ENCODE data around the gene CDKAL1.
"Not testable (repeated sequence)": the region's sequence is repeated elsewhere in the genome, so short reads cannot be mapped to it uniquely, and the experiment has no call there.

Gene CDKAL1

DNA sequence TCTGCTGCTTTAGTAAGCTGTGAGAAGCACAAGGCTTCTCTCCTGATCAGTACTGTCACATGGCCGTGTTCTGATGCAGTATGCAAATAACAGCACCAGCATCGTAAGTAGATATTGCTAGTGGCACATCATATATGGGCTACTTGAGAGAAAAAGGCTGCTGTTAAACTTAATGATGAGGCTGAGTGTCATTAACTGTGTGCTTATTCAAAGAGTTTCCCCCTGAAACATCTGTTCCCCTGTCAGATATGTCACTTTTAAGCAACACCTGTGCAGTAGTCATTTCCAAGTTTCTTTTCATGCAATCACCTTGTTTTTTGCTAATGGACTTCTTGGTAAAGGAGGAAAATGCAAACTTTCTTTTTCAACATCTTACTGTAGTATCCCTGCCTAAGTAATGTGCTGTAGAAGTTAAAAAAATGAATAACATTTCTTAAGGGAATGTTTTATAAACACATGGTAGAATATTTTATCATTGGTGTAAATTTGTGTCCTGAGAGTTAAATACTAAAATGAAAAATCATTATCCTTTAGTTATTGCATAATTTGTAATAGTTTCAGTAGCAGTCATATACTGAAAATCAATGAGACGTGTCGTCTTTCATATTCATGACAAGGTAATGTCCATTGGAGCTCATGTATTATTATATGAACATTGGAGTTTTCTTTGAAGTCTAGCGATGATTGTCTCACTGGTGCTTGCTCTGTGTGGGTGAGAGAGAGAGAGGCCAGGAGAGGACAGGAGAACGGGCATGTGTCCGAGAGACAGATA is 366.3 kb downstream of the CDKAL1 start:
- DNase-seq = no peak

DNA sequence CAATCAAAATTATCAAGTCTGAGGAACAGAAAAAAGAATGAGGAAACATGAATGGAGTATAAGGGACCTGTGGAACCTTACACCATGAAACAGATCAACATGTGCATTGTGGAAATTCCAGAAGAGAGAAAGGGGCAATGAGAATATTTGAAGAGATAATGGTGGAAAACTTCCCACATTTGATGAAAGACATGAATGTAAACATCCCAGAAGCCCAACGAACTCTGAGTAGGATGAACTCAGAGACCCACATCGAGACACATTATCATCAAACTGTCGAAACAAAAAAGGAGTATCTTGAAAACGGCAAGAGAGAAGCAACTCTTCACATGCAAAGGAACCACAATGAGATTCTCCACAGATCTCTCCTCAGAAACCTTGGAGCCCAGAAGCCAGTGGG is 371.1 kb downstream of the CDKAL1 start:
- no peak for DNase-seq

DNA sequence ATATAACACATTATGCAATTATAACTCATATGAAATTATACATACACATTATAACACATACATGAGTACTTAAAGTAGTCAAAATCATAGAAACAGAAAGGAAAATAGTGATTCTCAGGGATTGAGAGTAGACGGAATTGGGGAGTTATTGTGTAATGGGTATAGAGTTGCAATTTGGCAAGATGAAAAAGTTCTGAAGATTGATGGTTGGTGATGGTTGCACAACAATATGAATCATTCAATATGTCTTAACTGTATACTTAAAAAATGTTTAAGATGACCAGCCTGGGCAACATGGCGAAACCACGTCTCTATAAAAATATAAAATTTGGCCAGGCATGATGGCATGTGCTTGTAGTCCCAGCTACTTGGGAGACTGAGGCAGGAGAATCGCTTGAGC is 372.7 kb downstream of the CDKAL1 start:
- no peak for DNase-seq

DNA sequence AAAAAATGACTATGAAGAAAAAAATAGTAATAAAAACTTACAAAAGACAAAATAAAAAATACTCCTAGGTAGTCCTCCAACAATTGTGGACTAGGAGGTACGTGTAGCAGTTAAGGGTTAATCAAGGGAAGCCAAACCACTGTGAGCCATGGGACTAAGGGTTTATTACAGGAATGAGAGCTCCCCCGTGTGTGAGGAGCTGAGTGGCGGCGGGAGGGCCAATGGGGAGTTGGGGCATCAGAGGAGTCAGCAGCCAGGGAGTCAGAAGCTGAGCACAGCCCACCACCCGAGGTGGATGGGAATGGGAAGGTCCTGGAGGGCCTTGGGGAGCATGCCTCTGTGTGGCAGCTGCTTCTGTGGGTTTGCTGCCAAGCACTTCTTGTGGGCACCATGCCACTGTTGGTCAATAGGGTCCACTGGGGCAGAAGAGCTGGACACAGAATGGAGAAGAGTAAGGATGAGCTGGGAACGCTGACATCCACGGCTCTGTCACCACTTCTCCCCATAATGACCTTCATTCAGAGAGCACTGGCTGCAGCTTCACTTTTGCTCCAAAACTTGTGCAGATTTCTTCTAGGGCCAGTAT is 373.3 kb downstream of the CDKAL1 start:
- DNase-seq = no peak

DNA sequence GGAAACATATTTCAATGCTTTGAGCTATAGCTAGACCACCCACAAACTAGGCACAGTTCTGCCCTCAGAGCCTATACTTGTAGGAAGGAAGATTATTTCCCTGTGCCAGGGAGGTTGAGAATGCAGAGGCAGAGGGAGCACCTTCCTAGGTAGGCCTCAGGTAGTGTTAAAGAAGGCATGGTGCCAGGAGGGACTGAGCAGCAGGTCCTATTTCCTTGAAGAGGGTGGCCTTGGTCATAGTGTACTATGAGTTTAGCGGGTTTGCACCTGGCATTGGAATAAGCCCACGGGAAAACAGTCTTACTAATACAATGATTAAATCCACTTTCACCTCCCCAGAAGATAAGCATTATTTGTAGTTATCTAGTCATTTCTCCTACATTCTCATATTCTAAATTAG is 375.4 kb downstream of the CDKAL1 start:
- no peak for DNase-seq

DNA sequence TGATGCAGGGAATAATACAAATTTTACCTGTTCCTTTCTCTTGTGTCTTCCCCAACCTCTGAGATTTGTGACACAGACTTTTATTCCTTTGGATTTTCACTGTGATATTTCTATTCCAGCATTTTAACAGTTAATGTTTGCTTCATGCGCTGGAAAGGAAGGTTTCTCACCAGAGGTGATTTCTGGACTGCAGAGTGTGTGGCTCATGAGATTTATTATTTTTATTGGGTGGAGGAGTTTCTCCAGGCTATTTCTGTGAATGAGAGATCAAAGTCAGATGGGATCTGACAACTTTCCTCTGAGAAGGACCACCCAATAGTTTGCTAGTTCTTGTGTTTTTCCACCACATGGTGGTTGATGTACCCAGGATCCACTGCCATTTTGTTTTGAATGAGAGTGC is 377.5 kb downstream of the CDKAL1 start:
- no peak for DNase-seq

DNA sequence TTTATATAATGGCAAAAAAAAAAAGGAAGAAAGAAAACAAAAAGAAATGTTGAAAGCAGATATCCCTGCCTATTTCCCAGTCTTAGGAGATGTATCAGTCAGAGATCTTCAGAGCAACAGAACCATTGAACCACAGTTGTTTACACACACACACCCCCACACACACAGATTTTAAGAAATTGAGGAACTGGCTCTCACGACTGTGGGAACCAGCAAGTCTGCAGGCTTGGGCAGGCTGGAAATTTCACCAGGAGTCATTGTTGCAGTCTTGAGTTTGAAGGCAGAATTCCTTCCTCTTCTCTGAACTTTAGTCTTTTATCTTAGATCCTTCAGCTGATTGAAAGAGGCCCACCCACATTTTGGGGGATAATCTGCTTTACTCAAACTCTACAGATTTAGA is 380.9 kb downstream of the CDKAL1 start:
- no peak for DNase-seq

DNA sequence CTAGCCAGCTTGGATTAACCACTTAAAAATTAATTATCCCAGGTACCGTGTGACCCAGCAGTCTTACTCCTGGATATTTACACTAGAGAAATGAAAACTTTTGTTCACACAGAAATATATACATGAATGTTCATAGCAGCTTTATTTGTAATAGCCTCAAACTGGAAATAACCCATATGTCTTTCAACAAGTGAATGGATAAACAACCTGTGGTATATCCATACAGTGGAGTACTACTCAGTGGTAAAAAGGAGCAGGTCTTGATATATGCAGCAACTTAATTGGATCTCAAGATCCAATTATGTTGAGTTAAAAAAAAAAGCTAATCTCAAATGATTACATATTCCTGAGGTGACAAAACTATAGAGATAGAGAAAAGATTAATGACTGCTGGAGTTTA is 381.4 kb downstream of the CDKAL1 start:
- DNase-seq = no peak

DNA sequence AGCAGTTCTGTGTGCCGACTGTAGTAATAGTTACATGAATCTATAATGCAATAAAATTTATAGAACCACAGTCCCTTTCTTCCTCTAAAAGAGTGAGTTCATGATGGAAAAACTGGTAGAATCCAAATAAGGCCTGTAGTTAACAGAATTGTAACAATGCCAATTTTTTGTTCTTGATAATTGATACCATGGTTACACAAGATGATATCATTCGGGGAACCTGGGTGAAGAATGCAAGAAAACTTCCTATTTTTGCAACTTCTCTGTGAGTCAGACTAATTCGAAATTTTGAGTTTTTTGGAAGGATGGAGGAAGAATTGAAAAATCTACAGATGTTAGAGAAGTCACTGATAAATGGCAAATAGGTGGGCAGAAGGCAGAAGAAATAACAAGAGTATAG is 381.8 kb downstream of the CDKAL1 start:
- no peak for DNase-seq

DNA sequence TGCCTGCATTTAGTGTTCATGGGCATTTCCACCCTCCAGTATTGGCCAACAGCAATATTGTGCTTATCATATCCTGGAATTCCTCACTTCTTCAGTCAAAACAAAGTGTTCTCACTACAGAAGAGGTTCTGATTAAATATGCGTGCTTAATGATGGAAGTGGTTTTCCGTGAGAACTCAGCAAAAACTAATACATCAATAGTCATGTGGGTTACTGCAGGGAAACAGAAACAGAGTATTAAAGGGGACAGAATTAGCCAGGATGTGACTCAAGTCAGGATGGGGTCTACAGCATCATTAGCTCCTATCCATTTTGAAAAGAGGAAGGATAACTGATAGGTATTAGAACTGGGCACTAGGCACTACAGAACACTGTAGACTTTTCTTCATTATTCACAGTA is 384.6 kb downstream of the CDKAL1 start:
- DNase-seq = no peak

DNA sequence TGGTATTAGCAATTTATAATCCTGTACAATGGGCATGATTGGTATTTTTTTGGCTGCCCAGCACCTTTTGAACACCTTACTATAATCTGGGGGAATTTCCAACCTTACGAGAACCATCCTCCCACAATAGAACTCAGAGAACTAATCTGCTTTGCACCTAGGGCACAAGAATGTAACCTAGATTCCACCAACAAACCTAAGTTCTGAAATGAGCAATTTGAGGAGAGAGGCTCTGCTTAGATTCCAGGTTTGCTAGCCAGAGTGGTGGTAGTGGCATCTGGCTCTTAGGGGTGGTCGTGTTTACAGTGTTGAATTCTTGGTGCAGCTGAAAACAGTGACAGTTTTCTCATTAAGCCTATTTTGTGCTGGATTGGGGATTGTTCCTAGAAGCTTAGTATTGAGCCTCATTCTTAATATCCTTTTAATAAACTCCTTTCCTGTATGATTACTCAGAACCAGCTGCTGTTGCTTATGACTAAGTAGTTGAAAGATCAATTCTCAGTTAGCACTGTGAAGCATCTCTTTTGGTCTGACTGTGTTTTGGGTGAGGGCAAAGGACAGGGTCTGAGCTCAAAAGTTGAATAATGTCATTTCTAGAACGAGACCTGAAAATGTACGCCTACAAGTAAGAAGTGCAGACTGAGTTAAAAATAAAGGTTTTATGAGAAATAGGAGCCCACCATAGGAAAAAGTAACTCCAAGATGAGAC is 385.6 kb downstream of the CDKAL1 start:
- DNase-seq = no peak

DNA sequence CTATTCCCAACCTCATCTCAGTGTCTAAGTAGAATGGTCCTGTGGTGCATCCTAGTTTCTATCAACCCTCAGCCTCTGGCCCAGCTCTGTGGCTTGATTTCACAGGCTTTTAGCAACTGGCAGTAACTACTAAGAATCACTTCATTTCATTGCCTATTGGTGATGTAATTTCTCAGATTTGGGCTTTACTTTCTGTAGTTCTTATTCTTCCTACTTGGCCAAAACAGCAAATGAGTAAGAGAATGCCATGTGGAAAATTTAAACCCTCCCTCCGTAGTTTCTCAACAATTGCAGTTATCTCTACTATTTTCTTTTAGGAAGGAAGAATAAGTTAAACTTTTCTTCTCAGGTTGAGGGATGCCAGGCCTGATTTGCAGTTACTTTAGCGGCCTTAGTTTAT is 387.3 kb downstream of the CDKAL1 start:
- DNase-seq = no peak

DNA sequence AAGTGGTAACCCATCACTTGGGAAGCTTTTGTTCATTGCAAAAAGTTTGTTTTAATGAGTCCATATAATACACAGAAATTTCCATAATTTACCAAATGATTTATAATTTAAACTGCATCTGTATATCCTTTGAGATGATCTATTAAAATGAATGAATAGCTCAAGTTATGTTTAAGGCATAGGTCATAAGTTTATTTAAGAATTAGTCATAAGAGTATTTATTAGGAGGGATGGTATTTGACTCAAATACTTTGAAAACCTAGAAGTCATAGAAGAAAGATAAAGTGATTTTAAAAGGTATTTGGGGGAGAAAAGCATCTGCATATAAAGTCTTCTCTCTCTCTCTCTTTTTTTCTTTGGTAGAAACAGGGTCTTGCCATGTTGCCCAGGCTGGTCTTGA is 388.5 kb downstream of the CDKAL1 start:
- no peak for DNase-seq

DNA sequence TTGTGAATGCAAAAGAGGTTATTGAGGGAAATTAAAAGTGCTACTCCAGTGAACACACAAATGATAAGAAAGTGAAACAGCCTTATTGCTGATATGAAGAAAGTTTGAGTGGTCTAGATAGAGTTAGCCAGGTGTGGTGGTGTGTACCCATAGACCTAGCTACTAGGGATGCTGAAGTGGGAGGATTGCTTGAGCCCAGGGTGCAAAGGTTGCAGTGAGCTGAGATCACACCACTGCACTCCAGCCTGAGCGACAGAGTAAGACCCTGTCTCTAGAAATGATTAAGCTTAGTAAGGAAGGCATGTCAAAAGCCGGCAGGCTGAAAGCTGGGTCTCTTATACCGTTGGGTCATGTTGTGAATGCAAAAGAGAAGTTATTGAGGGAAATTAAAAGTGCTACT is 389.8 kb downstream of the CDKAL1 start:
- DNase-seq = not testable (repeated sequence)

DNA sequence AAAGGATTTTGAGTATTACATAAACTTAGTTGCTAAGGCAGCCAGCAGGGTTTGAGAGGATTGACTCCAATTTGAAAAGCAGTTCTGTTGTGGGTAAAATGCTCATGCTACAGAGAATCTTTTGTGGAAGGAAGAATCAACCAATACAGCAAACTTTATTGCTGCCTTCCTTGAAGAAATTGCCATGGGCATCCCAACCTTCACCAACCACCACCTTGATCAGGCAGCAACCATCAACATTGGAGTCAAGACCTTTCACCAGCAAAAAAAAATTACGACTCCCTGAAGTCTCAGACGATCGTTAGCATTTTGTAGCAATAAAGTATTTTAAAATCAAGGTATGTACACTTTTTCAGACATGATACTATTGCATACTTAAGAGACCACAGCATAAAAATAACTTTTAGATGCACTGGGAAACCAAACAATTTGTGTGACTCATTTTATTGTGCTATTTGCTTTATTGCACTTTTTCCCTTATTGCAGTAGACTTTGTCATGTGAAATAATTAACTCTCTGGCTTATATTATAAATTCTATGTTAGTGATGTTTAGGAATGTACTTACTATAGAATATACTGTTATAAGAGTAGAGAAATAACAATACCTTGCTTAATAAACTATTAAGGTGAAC is 390.8 kb downstream of the CDKAL1 start:
- DNase-seq = no peak

DNA sequence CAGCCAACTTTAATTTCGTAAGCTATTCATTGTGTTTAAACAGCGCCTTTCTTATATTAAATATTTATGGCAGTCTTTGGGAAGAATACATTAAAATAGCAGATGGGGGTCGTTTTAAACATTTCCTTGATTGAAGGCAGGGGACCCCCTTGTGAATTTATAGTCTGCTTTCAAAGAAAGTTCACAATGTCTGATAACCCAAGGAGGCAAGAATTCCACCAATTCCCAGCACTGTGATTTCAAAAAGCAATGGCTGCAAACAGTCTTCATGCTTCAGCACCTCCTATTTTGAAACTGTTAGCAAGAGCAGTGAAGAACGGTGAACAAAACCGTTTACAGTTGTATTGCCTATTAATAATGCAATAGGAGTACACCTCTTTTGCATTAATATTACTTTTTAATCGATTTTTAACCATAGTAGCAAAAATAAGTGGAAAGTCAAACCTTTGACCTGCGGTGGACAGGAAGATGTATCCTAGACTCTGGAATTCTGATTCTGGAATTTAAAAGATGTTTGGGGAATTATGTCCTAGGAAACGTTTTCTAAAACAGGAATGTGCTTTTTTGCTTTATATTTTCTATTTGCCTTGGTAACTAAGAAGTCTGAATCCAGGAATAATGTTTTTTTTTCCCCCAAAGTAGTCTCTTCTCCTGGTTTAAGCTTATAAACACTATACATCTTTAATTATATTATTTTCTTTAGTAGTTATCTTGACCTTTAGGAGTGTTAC is 393.0 kb downstream of the CDKAL1 start:
- no peak for DNase-seq

DNA sequence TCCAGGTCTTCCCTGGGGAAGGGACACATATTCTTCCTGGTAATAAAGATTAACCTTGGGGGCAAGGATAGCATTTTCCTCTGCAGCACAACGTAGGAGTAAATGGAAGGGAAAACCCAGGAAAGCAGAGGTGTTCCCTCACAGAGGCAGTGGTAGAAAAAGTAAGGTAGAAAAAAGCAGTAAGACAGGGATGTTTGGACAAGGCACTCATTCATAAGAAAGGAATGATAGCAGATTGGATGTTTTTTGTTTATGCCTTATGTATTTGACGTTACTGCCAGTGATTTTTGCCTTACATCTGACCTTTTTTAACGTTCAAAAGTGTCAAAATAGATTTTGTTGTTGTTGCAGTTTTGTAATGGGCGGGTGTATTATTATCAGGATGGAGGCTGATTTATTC is 395.0 kb downstream of the CDKAL1 start:
- no peak for DNase-seq

DNA sequence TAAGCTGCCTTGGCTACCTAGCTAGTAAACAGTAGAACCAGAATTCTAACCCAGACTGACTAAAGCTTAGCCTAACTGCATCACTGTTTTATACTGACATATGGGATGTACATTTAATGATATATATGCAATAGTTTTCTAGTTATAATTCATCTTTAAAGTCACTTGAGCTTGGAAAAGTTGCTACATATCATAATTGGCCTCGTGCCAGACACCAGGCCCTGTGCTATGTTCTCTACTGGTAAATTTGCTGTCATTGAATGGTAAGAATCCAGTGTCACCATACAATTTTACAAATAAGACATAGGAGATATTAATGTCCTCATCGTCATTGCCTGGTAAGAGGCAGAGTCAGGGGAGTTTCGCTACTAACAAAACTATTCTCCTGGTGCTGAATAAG is 396.8 kb downstream of the CDKAL1 start:
- DNase-seq = no peak

DNA sequence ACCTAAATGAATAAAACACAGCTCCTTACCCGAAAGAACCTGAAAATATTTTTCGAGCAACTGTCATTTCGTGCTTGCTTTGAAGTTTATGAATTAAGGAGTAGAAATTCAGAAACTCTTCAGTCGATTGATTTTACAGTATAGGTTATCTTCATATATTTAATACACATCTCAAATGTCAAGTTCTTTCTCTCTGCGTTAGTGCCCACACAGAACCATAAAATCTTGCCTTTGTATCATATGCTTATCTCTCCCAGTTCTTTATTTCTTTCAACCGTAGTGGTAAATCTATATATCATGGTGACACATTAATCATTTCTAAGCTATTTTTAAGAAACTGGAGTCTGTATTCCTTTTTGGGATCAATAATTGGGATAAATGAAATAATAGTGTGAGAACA is 397.5 kb downstream of the CDKAL1 start:
- DNase-seq = no peak

DNA sequence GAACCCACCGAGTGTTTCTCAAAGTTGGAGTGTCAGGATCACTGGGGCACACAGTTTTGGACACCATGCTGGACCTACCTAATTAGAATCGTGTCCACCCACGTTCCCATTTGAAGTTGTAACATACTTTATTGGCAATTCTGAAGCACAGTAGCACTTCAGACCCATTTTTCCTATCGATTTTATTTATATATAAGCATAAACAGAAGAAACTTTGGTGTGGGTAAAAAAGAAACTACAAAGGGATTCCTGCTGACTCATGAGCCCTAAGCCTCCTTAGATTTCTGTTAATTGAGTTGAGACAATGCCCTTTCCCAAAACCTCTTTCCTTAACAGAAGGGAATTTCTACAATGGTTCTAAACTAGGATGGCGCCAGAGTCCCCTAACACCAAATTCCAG is 398.0 kb downstream of the CDKAL1 start:
- no peak for DNase-seq

DNA sequence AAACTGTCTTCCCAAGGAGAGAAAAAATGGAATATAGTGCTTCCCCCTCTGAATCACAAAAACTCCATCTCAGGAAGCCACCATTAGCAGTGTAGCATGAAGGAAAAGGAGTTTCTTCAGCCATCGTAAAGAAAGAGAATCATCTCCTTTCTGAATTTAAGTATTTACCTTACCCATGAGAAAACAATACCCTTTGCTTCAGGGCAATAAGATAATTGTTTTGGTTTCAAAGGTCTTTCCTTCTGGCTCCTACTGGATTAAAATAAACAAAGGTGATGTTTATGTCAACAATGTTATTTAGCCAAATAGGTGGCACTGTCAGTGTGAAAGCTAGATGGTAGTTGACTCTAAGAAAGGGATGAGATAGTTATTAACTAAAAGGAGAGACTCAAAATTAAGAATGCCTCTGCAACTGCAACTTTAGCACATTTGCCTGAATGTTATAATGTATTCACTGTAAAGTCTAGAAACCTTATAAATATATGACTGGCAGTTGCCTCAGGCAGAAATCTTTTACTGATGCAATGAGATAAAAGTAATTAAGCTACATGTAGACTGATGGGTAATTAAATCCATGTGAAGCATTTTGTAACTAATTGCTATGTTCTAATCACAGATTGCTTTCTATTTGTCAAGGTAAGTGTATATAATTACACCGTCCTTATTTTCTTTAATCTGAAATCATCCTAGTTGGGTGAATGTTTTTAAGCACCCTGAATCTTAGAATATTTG is 399.0 kb downstream of the CDKAL1 start:
- no peak for DNase-seq

DNA sequence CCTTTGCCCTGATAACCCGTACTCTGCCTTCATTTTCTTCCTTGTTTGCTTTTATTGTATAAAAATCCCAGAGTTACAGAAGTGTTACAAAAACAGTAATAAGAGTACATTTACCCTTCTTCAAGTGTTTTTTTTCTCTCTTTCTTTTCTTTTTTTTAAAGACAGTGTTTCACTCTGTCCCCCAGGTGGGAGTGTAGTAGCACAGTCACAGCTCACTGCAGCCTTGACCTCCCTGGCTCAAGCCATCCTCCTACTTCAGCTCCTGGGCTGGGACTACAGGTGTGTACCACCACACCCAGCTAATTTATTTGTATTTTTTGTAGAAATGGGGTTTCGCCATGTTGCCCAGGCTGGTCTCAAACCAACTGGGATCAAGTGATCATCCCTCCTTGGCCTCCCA is 402.7 kb downstream of the CDKAL1 start:
- DNase-seq = no peak

All from activated gamma-delta T cell (primary cell).